IMR-90 (cell line): Measurements from ENCODE around the gene PRR22. TPM values are rescaled to one million over a fixed set of nuclear protein-coding genes. Genes with fewer than 3 reads are reported as not detected.
A peak's percentile ranks its signal among the peaks of the same experiment; 100 is the strongest.

Experiments
- ATAC-seq: fragments of 200-7000 bp; cut with Tn5 transposase; 2 replicates; pipeline ENCODE4 v1.9.1; 2020; ENCODE audit warnings: low read depth, mild to moderate bottlenecking, moderate library complexity
- BruUV-seq: library from RNA; stranded (reverse); fragments of 400-500 nt; replicated peaks from 2 replicates; lab custom pipeline; 2021; lab: Mats Ljungman, UMichigan
- CTCF ChIA-PET: fragments of 300-600 bp; formaldehyde crosslinking; extraction: SDS; loops from one replicate; lab custom pipeline; 2021; ENCODE audit warnings: antibody characterized with exemption; lab: Yijun Ruan, JAX
- POLR2A ChIA-PET: fragments of 300-600 bp; sonication (Branson Sonifier 250); formaldehyde crosslinking; loops from one replicate; lab custom pipeline; 2022; ENCODE audit warnings: antibody characterized with exemption; ENCODE audit not compliant: unreplicated experiment; lab: Charles Lee
- DNase-seq: peaks from one replicate; pipeline ENCODE4 v3.0.0; 2013
- H2AFZ ChIP-seq: replicated peaks from 2 replicates; pipeline ENCODE3; 2013; ENCODE audit warnings: low read length, mild to moderate bottlenecking; ENCODE audit not compliant: poor library complexity
- H2AK5ac ChIP-seq: 2 replicates; pipeline ENCODE4 v1.6.1; 2013; ENCODE audit warnings: low read depth, low read length, inconsistent platforms
- H2AK9ac ChIP-seq: replicated peaks from 2 replicates; pipeline ENCODE3; 2013; ENCODE audit warnings: mild to moderate bottlenecking, low read depth, low read length, moderate library complexity; ENCODE audit not compliant: poor library complexity
- H2BK120ac ChIP-seq: 2 replicates; pipeline ENCODE4 v1.6.1; 2013; ENCODE audit warnings: low read depth, low read length, inconsistent platforms
- H2BK15ac ChIP-seq: 3 replicates; pipeline ENCODE4 v1.6.1; 2013; ENCODE audit warnings: low read depth, low read length, inconsistent platforms
- H2BK20ac ChIP-seq: 2 replicates; pipeline ENCODE4 v1.6.1; 2013; ENCODE audit warnings: low read depth, mild to moderate bottlenecking, inconsistent platforms, low read length, moderate library complexity
- H2BK5ac ChIP-seq: 2 replicates; pipeline ENCODE4 v1.6.1; 2013; ENCODE audit warnings: mild to moderate bottlenecking, low read depth, low read length, inconsistent platforms; ENCODE audit not compliant: poor library complexity, severe bottlenecking
- H3K14ac ChIP-seq: replicated peaks from 2 replicates; pipeline ENCODE4 v1.6.1; 2013; ENCODE audit warnings: low read depth, low read length, inconsistent platforms
- H3K18ac ChIP-seq: 2 replicates; pipeline ENCODE4 v1.6.1; 2013; ENCODE audit warnings: low read depth, low read length, control low read depth
- H3K23ac ChIP-seq: 2 replicates; pipeline ENCODE4 v1.6.1; 2013; ENCODE audit warnings: low read depth, low read length, inconsistent platforms
- H3K27ac ChIP-seq: 2 replicates; pipeline ENCODE4 v1.5.1; 2013; ENCODE audit warnings: mild to moderate bottlenecking, control low read depth, low read length; ENCODE audit not compliant: insufficient read depth
- H3K27me3 ChIP-seq: 2 replicates; pipeline ENCODE4 v1.6.1; 2013; ENCODE audit warnings: low read length; ENCODE audit not compliant: control insufficient read depth, insufficient read depth
- H3K36me3 ChIP-seq: 2 replicates; pipeline ENCODE4 v1.6.1; 2013; ENCODE audit warnings: low read length, mixed read lengths; ENCODE audit not compliant: control insufficient read depth, insufficient read depth
- H3K4ac ChIP-seq: 2 replicates; pipeline ENCODE4 v1.6.1; 2013; ENCODE audit warnings: low read depth, low read length, inconsistent platforms
- H3K4me1 ChIP-seq: 2 replicates; pipeline ENCODE4 v1.6.1; 2013; ENCODE audit warnings: low read length, mixed read lengths; ENCODE audit not compliant: control insufficient read depth, insufficient read depth
- H3K4me2 ChIP-seq: 2 replicates; pipeline ENCODE4 v1.6.1; 2013; ENCODE audit warnings: low read depth, mild to moderate bottlenecking, control low read depth, low read length, moderate library complexity
- H3K4me3 ChIP-seq: 2 replicates; pipeline ENCODE4 v1.5.1; 2013; ENCODE audit warnings: low read depth, mild to moderate bottlenecking, control low read depth, low read length, moderate library complexity; ENCODE audit not compliant: insufficient read depth
- H3K56ac ChIP-seq: 2 replicates; pipeline ENCODE4 v1.6.1; 2013; ENCODE audit warnings: low read length, inconsistent platforms; ENCODE audit not compliant: insufficient read depth; ENCODE audit errors: extremely low read depth
- H3K79me1 ChIP-seq, 2 experiments: 2 replicates each; pipeline ENCODE4 v1.6.1; 2013; ENCODE audit warnings: low read length in 2 of 2, inconsistent platforms in 1 of 2, low read depth in 1 of 2
- H3K9ac ChIP-seq: 2 replicates; pipeline ENCODE4 v1.6.1; 2013; ENCODE audit warnings: low read depth, low read length, control low read depth
- H3K9me1 ChIP-seq: 2 replicates; pipeline ENCODE4 v1.6.1; 2013; ENCODE audit warnings: low read length, inconsistent platforms; ENCODE audit not compliant: insufficient read depth
- H3K9me3 ChIP-seq: 2 replicates; pipeline ENCODE4 v1.6.1; 2013; ENCODE audit warnings: low read length; ENCODE audit not compliant: control insufficient read depth, insufficient read depth
- H4K20me1 ChIP-seq: 2 replicates; pipeline ENCODE4 v1.6.1; 2013; ENCODE audit warnings: low read length, inconsistent platforms; ENCODE audit not compliant: insufficient read depth
- H4K5ac ChIP-seq: 2 replicates; pipeline ENCODE4 v1.6.1; 2013; ENCODE audit warnings: mild to moderate bottlenecking, low read depth, low read length, control low read depth
- H4K8ac ChIP-seq, 2 experiments: 2 replicates each; pipeline ENCODE4 v1.6.1; 2013; ENCODE audit warnings: low read depth in 2 of 2, low read length in 2 of 2, control low read depth in 1 of 2, inconsistent platforms in 1 of 2
- H4K91ac ChIP-seq: 2 replicates; pipeline ENCODE4 v1.6.1; 2013; ENCODE audit warnings: low read depth, low read length, inconsistent platforms; ENCODE audit not compliant: insufficient read depth
- MAZ ChIP-seq: IDR thresholded peaks from 2 replicates; pipeline ENCODE4 v1.6.1; 2012; ENCODE audit warnings: low read depth, mild to moderate bottlenecking, low read length, improper control_type of control experiment, moderate library complexity, borderline replicate concordance
- WGBS, 2 experiments: methylation state at CpG; one replicate each; pipeline versions ENCODE4 v1.1.5 to v1.1.7; 2013; ENCODE audit warnings: missing lambda C conversion rate in 2 of 2; ENCODE audit not compliant: insufficient read length in 1 of 2; ENCODE audit errors: extremely low coverage in 2 of 2; 5-methylcytosine and 5-hydroxymethylcytosine counted together
- dilution Hi-C: fragments of 300-500 bp; cut with HindIII; formaldehyde crosslinking; loops from one replicate; pipeline ENCODE4 v1.14.3; 2018; ENCODE audit warnings: low sequenced_read_pairs; ENCODE audit not compliant: unreplicated experiment
- in situ Hi-C: fragments of 300-500 bp; cut with MboI; formaldehyde crosslinking; loops from 3 replicates; pipeline ENCODE4 v1.14.3; 2019; ENCODE audit warnings: low sequenced_read_pairs, inconsistent platforms, mixed read lengths
- intact Hi-C: fragments of 100-400 bp; cut with micrococcal nuclease; formaldehyde crosslinking; loops from 2 replicates; pipeline ENCODE4 v1.10.0; 2022
- polyA plus RNA-seq, 3 experiments: library from polyadenylated mRNA; depleted of rRNA; stranded (reverse); fragments of >200 nt; gene quantifications; 2 replicates each; pipeline ENCODE4 v1.2.3, GENCODE V29; 2012; ENCODE audit warnings: low replicate concordance in 1 of 3
- total RNA-seq: library from RNA; depleted of rRNA; stranded (reverse); fragments of >200 nt; gene quantifications from 2 replicates; pipeline ENCODE4 v1.2.3, GENCODE V29; 2012

PRR22 gene
- total and polyA plus RNA-seq, 2 of the 4 experiments (the other 2 are of a cell fraction), result 0.92 TPM; not detected in 1

GRCh38 chr19:5804516-5805461, 20.2 kb upstream of the PRR22 start, which contains the start of gene NRTN:
NRTN (plus strand) TSS chr19:5805067; CDS start chr19:5824166, 19,099 bp downstream.
- CTCF ChIA-PET, result interaction anchor here (0.7 to 1.9 kb wide), 22 partner anchors 10 to 322 kb away, joined by 3 to 37 read pairs (median 5); partner anchors contain the start of genes DUS3L, NDUFA11 and VMAC
- Histone ChIP-seq H2AK5ac (no peak within 1 kb of the TSS), H2AFZ (peak within 1 kb of the TSS; percentile 94), H3K18ac (no peak within 1 kb of the TSS), H3K4me2 (peak within 1 kb of the TSS; percentile 18), H3K9ac (no peak within 1 kb of the TSS), H3K23ac (no peak within 1 kb of the TSS), H3K27ac (no peak within 1 kb of the TSS), H2BK20ac (no peak within 1 kb of the TSS), H3K4me3 (peak within 1 kb of the TSS; percentile 32), H3K79me1 (no peaks in the 10 kb centered on the region), H3K14ac (no peak within 1 kb of the TSS), H3K9me3 (no peaks in the 10 kb centered on the region), H2BK120ac (no peak within 1 kb of the TSS), H3K4ac (no peak within 1 kb of the TSS), H2AK9ac (peak within 1 kb of the TSS; percentile 72), H2BK15ac (no peak within 1 kb of the TSS), H3K4me1 (peaks cover 3% of the 10 kb centered on the region; the same call in 1 of the 2 replicates), H3K27me3 (peaks cover 27% of the 10 kb centered on the region), H2BK5ac (no peak within 1 kb of the TSS), H3K56ac (no peak within 1 kb of the TSS), H4K91ac (no peak within 1 kb of the TSS), H3K36me3 (no peaks in the 10 kb centered on the region), H3K9me1 (no peaks in the 10 kb centered on the region), H4K5ac (no peak within 1 kb of the TSS), H4K8ac (no peak within 1 kb of the TSS), H4K20me1 (no peaks in the 10 kb centered on the region)
- no TSS peak for BruUV-seq
- ATAC-seq (peak; percentile 9), DNase-seq (no peak)
- in situ Hi-C loops, result loop anchor here (5.0 to 10.0 kb wide), 2 partner anchors 88 to 220 kb away; no protein-coding TSS in a partner anchor
- dilution Hi-C loops, result no loop called here
- intact Hi-C loops, result loop anchor here (1.0 to 10.0 kb wide), 3 partner anchors 88 to 218 kb away; no protein-coding TSS in a partner anchor
- POLR2A ChIA-PET, result interaction anchor here (0.9 to 1.5 kb wide), 3 partner anchors 23 to 98 kb away, joined by 3 to 4 read pairs (median 3); no protein-coding TSS in a partner anchor
- WGBS, 2 experiments, result 0% methylated on average over 1 of the region's 107 CpGs; no CpG with 5 or more reads in 1 of the 2 experiments
- TF ChIP-seq MAZ, result no peak
